OCI-LY7 (cell line): ENCODE measurements around the gene NCS1.

Experiments
- EZH2phosphoT487 ChIP-seq: fragments of 200-600 bp; sonication (generic); IDR thresholded peaks from 2 replicates; pipeline ENCODE4 v1.6.1; 2018; ENCODE audit warnings: low read depth, borderline replicate concordance, mild to moderate bottlenecking, mixed run types, antibody characterized with exemption, low read length, moderate library complexity, mixed read lengths
- TF ChIP-seq, protein P1 (sequence below): fragments of 200-600 bp; sonication (generic); conservative IDR thresholded peaks from 2 replicates; pipeline ENCODE4 v1.5.1; 2014; ENCODE audit warnings: mild to moderate bottlenecking, antibody characterized with exemption, low read length, moderate library complexity, mixed read lengths

DNA sequence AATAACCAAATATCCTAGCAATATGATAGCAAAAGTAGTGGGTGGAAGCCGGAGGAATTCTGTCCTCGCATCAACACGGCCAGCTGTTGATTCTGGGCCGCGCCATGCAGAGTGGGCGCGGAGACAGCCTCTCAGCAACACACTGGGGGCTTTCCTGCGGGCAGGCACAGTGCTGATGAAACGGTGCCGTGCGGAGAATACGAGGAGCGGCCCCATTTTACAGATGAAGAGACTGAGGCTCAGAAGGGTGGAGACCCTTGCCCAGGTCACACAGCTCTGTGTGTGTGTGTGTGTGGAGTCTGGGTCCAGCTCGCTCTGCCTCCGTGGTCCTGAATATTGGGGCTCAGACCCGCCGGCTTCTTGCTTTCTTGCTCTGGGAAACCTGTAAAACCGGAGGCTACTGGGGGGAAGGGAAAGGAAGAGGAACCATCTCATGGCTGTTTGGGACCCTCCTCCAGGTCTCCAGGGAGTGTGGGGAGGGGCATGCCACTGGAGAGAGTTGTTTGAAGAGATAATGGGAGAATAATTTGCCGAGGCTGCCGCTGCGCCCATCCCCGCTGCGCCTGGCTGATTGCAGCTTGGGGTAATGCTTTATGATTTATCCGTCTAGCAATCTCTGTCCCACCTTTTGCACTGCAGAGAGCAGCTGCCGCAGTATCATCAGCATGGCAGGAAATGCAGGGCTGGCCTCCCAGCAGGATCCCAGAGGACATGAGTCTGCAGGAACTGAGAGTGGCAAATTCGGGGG is 36.6 kb downstream of the NCS1 start:
- TF ChIP-seq, protein P1, sequence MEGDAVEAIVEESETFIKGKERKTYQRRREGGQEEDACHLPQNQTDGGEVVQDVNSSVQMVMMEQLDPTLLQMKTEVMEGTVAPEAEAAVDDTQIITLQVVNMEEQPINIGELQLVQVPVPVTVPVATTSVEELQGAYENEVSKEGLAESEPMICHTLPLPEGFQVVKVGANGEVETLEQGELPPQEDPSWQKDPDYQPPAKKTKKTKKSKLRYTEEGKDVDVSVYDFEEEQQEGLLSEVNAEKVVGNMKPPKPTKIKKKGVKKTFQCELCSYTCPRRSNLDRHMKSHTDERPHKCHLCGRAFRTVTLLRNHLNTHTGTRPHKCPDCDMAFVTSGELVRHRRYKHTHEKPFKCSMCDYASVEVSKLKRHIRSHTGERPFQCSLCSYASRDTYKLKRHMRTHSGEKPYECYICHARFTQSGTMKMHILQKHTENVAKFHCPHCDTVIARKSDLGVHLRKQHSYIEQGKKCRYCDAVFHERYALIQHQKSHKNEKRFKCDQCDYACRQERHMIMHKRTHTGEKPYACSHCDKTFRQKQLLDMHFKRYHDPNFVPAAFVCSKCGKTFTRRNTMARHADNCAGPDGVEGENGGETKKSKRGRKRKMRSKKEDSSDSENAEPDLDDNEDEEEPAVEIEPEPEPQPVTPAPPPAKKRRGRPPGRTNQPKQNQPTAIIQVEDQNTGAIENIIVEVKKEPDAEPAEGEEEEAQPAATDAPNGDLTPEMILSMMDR = no peak
- no peak for TF ChIP-seq EZH2phosphoT487
